ENCODE results near the gene TMEM131L. TPM values are rescaled to one million over a fixed set of nuclear protein-coding genes. Genes with fewer than 3 reads are reported as not detected.

TMEM131L gene
- total and polyA plus RNA-seq, 4 donors: 4.9 to 41.3 (median 12.9) TPM

GRCh38 chr4:153637201-153637600 is 171.0 kb downstream of the TMEM131L start:
- H3K27me3 ChIP-seq (ENCODE audit: control insufficient read depth in 4 of 4, insufficient read depth in 4 of 4, low read length in 3 of 4): no peaks in the 10 kb centered on the region
- H3K4me1 ChIP-seq (ENCODE audit: control insufficient read depth in 4 of 4, insufficient read depth in 4 of 4, low read length in 3 of 4): no peaks in the 10 kb centered on the region
- H3K27ac ChIP-seq (ENCODE audit: low read depth in 1 of 2, low read length in 2 of 2): no peak overlapping the region
- DNase-seq (ENCODE audit: low spot score): no peak
- TF ChIP-seq CTCF (IDR thresholded peaks at IDR 0.05; ENCODE audit: low read depth, low read length, missing input control) (no peak), RAD21 (IDR thresholded peaks at IDR 0.05) (no peak), SP1 (IDR thresholded peaks at IDR 0.05) (no peak), EGR1 (IDR thresholded peaks at IDR 0.05; ENCODE audit: low read depth in 2 of 2) (no peak), JUND (IDR thresholded peaks at IDR 0.05) (no peak), HNF4A (conservative IDR thresholded peaks at IDR 0.05) (no peak), FOXA1 (IDR thresholded peaks at IDR 0.05) (no peak), YY1 (IDR thresholded peaks at IDR 0.05) (no peak), NR2F2 (IDR thresholded peaks at IDR 0.05) (no peak), RXRA (IDR thresholded peaks at IDR 0.05) (no peak)
- H3K36me3 ChIP-seq (ENCODE audit: control insufficient read depth in 4 of 4, insufficient read depth in 3 of 4, low read depth in 1 of 4, low read length in 3 of 4): peaks cover 4 to 51% (median 41%) of the 10 kb centered on the region in 4 donors
- H3K4me3 ChIP-seq (ENCODE audit: low read depth in 1 of 3, low read length in 3 of 3): no peak overlapping the region
- WGBS: 96% methylated on average over 3 of the region's 3 CpGs
- no peaks in the 10 kb centered on the region for H3K9me3 ChIP-seq (ENCODE audit: control insufficient read depth in 4 of 4, low read length in 3 of 4)
- H3K9ac ChIP-seq (ENCODE audit: low read depth in 1 of 2, low read length in 2 of 2): no peak overlapping the region

GRCh38 chr4:153638011-153638410 is 171.9 kb downstream of the TMEM131L start:
- H3K27me3 ChIP-seq (ENCODE audit: control insufficient read depth in 4 of 4, insufficient read depth in 4 of 4, low read length in 3 of 4): no peaks in the 10 kb centered on the region

More at GRCh38 chr4:153638011-153638410, 171.9 kb downstream of the TMEM131L start:
- Histone ChIP-seq H3K9me3 (ENCODE audit: control insufficient read depth in 4 of 4, low read length in 3 of 4) (no peaks in the 10 kb centered on the region), H3K9ac (ENCODE audit: low read depth in 1 of 2, low read length in 2 of 2) (no peak overlapping the region), H3K4me3 (ENCODE audit: low read depth in 1 of 3, low read length in 3 of 3) (no peak overlapping the region), H3K4me1 (ENCODE audit: control insufficient read depth in 4 of 4, insufficient read depth in 4 of 4, low read length in 3 of 4) (no peaks in the 10 kb centered on the region), H3K27ac (ENCODE audit: low read depth in 1 of 2, low read length in 2 of 2) (no peak overlapping the region), H3K36me3 (ENCODE audit: control insufficient read depth in 4 of 4, insufficient read depth in 3 of 4, low read depth in 1 of 4, low read length in 3 of 4) (peaks cover 4 to 44% (median 33%) of the 10 kb centered on the region in 4 donors)
- no peak for TF ChIP-seq JUND (IDR thresholded peaks at IDR 0.05)
- no peak for TF ChIP-seq RXRA (IDR thresholded peaks at IDR 0.05)
- TF ChIP-seq NR2F2 (IDR thresholded peaks at IDR 0.05): no peak
- TF ChIP-seq FOXA1 (IDR thresholded peaks at IDR 0.05): no peak
- no peak for TF ChIP-seq HNF4A (conservative IDR thresholded peaks at IDR 0.05)
- TF ChIP-seq MAX (IDR thresholded peaks at IDR 0.05): no peak
- no peak for TF ChIP-seq GABPA (IDR thresholded peaks at IDR 0.05 in 1 of 2, conservative IDR thresholded peaks at IDR 0.05 in 1 of 2)
- no peak for TF ChIP-seq ZBTB33 (IDR thresholded peaks at IDR 0.05)
- TF ChIP-seq RAD21 (IDR thresholded peaks at IDR 0.05): no peak
- TF ChIP-seq REST (IDR thresholded peaks at IDR 0.05): no peak
- TF ChIP-seq EGR1 (IDR thresholded peaks at IDR 0.05; ENCODE audit: low read depth in 2 of 2): no peak
- TF ChIP-seq FOXA2 (IDR thresholded peaks at IDR 0.05): no peak
- TF ChIP-seq TAF1 (conservative IDR thresholded peaks at IDR 0.05): no peak
- TF ChIP-seq YY1 (IDR thresholded peaks at IDR 0.05): no peak
- no peak for TF ChIP-seq SP1 (IDR thresholded peaks at IDR 0.05)
- TF ChIP-seq CTCF (IDR thresholded peaks at IDR 0.05; ENCODE audit: low read depth, low read length, missing input control): no peak
- no peak for TF ChIP-seq HNF4G (IDR thresholded peaks at IDR 0.05)
- WGBS: 97% methylated on average over 8 of the region's 8 CpGs
- no peak for DNase-seq (ENCODE audit: low spot score)
